GM23338 (cell line): ENCODE measurements around the gene GREB1L.

Experiments used
- EZH2 ChIP-seq: fragments of 200-600 bp; sonication (generic); IDR thresholded peaks from one replicate; pipeline ENCODE4 v1.8.0; 2017; ENCODE audit warnings: antibody characterized with exemption, mild to moderate bottlenecking, low read depth; ENCODE audit not compliant: unreplicated experiment
- EZH2phosphoT487 ChIP-seq: fragments of 200-600 bp; sonication (generic); IDR thresholded peaks from one replicate; pipeline ENCODE4 v1.8.1; 2018; ENCODE audit warnings: antibody characterized with exemption; ENCODE audit not compliant: unreplicated experiment
- POLR2AphosphoS5 ChIP-seq: IDR thresholded peaks from 2 replicates; pipeline ENCODE4 v1.6.1; 2016; ENCODE audit warnings: antibody characterized with exemption, low read depth
- ZNF114 ChIP-seq: fragments of 250-450 bp; sonication (Bioruptor Pico); IDR thresholded peaks from 2 replicates; pipeline ENCODE4 v1.5.0; 2020; ENCODE audit warnings: mild to moderate bottlenecking, moderate library complexity
- TF ChIP-seq, protein P1 (sequence below), 2 experiments: fragments of 200-600 bp in 1 of 2; sonication (generic) in 1 of 2; conservative IDR thresholded peaks; 2 replicates each; pipeline versions ENCODE4 v1.5.1 to v1.6.1; 2016 to 2017; ENCODE audit warnings: antibody characterized with exemption in 2 of 2, low read depth in 2 of 2, mild to moderate bottlenecking in 2 of 2, moderate library complexity in 1 of 2
- TF ChIP-seq, protein P2 (sequence below): IDR thresholded peaks from one replicate; pipeline ENCODE4 v1.6.1; 2018; ENCODE audit warnings: antibody characterized with exemption; ENCODE audit not compliant: unreplicated experiment

DNA sequence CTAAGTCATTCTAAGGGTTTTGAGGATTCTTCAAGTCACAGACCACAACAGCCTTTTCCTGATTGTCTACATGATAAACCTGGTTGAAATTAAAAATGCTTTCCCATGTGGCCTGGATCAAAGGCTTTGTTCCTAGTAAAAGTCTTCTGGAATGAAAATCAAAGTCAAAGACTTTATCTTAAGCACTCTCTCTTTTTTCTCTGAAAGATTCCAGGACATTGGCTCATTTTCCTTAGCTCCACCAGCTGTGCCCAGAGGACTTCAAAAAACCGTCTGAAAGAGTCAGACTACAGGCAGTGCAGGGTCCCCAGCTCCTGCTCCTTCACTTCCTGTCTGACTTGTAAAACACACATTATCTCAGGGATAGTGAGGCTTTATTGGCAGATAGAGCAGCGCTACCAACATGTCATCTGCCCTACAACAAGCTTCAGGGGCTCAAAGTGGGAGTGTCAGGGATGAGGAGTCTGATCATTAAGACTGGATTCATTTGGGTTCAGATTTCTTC is 210.3 kb downstream of the GREB1L start:
- TF ChIP-seq, protein P1, sequence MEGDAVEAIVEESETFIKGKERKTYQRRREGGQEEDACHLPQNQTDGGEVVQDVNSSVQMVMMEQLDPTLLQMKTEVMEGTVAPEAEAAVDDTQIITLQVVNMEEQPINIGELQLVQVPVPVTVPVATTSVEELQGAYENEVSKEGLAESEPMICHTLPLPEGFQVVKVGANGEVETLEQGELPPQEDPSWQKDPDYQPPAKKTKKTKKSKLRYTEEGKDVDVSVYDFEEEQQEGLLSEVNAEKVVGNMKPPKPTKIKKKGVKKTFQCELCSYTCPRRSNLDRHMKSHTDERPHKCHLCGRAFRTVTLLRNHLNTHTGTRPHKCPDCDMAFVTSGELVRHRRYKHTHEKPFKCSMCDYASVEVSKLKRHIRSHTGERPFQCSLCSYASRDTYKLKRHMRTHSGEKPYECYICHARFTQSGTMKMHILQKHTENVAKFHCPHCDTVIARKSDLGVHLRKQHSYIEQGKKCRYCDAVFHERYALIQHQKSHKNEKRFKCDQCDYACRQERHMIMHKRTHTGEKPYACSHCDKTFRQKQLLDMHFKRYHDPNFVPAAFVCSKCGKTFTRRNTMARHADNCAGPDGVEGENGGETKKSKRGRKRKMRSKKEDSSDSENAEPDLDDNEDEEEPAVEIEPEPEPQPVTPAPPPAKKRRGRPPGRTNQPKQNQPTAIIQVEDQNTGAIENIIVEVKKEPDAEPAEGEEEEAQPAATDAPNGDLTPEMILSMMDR (conservative IDR thresholded peaks at IDR 0.05; ENCODE audit: low read depth in 2 of 2): no peak
- TF ChIP-seq ZNF114 (CRISPR knock-in tag) (no peak), EZH2 (no peak), EZH2phosphoT487 (no peak), POLR2AphosphoS5 (no peak)
- TF ChIP-seq, protein P2, sequence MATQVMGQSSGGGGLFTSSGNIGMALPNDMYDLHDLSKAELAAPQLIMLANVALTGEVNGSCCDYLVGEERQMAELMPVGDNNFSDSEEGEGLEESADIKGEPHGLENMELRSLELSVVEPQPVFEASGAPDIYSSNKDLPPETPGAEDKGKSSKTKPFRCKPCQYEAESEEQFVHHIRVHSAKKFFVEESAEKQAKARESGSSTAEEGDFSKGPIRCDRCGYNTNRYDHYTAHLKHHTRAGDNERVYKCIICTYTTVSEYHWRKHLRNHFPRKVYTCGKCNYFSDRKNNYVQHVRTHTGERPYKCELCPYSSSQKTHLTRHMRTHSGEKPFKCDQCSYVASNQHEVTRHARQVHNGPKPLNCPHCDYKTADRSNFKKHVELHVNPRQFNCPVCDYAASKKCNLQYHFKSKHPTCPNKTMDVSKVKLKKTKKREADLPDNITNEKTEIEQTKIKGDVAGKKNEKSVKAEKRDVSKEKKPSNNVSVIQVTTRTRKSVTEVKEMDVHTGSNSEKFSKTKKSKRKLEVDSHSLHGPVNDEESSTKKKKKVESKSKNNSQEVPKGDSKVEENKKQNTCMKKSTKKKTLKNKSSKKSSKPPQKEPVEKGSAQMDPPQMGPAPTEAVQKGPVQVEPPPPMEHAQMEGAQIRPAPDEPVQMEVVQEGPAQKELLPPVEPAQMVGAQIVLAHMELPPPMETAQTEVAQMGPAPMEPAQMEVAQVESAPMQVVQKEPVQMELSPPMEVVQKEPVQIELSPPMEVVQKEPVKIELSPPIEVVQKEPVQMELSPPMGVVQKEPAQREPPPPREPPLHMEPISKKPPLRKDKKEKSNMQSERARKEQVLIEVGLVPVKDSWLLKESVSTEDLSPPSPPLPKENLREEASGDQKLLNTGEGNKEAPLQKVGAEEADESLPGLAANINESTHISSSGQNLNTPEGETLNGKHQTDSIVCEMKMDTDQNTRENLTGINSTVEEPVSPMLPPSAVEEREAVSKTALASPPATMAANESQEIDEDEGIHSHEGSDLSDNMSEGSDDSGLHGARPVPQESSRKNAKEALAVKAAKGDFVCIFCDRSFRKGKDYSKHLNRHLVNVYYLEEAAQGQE: no peak
